T47D (cell line): ENCODE measurements around the gene NIBAN1.
"Not testable (repeated sequence)": the region's sequence is repeated elsewhere in the genome, so short reads cannot be mapped to it uniquely, and the experiment has no call there.

Experiments used
- DNase-seq, 2 experiments: peaks; one replicate each; pipeline versions ENCODE4 v3.0.0 to v3.0.0-alpha.2; 2011 to 2012; ENCODE audit warnings: low read depth in 1 of 2, low spot score in 1 of 2
- JUND ChIP-seq: IDR thresholded peaks from 2 replicates; pipeline ENCODE4 v1.6.1; 2012; ENCODE audit warnings: low read depth
- in situ Hi-C: cut with HindIII; loops from 2 replicates; pipeline ENCODE4 v1.10.0; 2016; ENCODE audit warnings: low sequenced_read_pairs, low pct_unique_long_range_greater_than_20kb

NIBAN1 gene

DNA sequence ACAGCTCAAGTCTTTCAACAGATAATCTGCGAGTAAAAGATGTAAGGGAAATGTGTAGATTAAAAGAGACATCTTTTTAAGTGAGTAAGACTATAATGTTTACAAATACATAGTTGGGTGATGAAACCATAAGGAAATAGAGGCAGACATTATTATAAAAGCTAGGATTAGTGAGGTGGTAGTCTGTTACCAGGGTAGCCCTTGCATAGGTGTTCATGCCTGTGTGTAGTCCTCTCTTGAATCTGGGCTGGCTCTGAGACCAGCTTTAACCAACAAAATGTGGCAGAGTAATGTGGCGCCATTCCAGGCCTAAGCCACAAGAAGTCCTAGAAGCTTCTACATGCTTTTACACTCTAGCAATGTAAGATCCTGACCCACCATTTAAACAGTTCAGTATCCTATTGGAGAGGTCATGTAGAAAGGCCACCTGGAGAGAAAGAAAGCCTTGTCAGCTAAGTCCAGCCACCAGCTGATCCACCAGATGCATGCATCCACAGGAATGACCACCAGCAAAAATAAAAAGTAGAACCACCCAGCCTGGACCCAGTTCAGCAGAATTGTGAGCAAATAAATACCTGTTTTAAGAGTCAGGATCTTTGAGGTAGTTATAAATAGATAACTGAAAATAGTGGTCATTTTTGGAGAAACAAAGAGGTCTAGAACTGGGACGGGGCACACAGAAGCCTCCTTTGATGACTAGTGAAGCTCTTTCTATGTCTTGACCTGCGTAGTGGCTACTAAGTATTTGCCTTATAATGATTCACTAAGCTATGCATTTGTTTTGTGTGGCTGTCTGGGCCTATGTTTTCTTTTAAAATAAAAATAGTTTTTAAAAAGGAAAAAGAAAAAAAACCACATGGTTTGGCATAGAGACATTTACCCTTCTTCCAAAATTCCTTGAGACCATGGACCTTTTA is 8.1 kb downstream of the NIBAN1 start:
- in situ Hi-C loops: no loop called here
- TF ChIP-seq JUND: no peak
- no peak for DNase-seq

DNA sequence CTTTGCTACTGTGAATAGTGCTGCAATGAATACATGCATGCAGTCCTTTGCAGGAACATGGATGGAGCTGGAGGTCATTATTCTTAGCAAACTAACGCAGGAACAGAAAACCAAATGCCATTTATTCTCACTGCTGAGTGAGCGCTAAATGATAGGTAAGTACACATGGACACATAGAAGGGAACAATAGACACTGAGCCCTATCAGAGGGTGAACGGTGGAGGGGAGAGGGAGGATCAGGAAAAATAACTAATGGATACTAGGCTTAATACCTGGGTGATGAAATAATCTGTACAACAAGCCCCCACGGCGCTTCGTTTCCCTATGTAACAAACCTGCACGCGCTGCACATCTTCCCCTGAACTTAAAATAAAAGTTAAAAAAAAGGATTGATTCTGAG is 8.9 kb downstream of the NIBAN1 start:
- no peak for TF ChIP-seq JUND
- in situ Hi-C loops: no loop called here
- no peak for DNase-seq

DNA sequence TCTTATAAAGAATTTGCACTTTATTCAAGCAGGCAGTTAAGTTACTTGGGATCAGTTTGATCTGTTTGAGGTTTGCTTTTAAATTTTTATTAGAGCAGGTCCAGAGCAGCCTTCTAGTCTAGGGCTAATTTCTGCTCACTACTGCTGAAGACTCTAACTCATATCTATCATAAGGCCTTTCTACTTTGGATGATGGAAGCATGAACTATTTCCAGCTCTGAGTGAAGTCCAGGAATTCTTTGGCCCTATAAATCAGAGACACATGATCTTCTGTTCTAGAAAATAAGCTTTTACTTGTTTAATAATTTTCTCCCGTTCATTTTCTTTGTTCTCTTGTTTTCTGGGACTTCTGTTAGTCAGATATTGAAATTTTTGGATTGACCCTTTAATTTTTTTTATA is 14.7 kb downstream of the NIBAN1 start:
- no peak for DNase-seq
- TF ChIP-seq JUND: no peak
- in situ Hi-C loops: no loop called here

DNA sequence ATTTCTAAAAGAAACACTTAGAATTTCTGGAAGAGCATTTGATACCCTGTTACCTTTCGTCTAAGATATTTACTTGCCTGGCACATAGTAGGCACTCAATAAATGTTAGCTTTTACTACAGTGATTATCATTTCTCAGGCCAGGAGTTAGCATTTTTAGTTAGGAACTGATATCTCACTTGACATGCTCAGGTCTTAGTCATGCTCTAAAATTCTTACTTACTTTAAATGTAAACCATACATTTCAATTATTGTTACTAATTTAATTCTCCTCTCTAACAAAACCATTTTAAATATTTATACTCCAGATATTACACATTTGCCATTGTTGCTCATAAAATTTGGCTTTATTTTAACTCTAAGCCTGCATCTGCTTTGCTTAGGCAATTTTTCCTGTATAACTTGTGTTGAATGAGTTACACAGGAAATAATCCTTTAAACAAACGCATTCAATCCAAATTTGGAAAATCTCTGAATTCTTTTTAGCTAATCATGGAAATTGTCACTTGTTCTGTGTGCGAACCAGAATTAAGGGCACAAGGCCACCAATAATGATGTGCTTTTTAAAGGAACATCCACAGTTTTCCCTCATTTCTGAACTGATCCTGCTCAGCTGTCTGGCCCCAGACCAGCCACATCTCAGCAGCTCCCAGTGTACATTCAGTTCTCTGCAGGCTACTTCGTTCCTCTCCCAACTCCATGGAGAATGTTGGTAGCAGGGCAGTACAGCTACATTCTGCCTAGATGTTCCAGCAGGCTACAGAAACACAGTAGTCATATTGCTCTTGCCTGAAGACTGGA is 15.6 kb downstream of the NIBAN1 start:
- in situ Hi-C loops: no loop called here
- TF ChIP-seq JUND: no peak
- DNase-seq: no peak

DNA sequence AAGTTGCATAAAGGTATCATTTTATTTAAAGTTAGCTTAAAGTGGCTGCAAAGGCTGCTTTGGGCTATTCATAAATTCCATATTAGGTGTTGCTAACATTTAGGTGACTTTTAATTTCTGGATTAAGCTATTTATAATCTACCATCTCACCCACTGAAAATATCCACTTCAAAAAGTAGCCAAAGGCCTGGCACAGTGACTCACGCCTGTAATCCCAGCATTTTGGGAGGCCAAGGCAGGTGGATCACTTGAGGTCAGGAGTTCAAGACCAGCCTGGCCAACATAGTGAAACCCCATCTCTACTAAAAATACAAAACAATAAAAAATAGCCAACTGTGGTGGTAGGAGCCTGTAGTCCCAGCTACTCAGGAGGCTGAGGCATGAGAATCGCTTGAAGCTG is 16.4 kb downstream of the NIBAN1 start:
- in situ Hi-C loops, DNase-seq: not testable (repeated sequence)

DNA sequence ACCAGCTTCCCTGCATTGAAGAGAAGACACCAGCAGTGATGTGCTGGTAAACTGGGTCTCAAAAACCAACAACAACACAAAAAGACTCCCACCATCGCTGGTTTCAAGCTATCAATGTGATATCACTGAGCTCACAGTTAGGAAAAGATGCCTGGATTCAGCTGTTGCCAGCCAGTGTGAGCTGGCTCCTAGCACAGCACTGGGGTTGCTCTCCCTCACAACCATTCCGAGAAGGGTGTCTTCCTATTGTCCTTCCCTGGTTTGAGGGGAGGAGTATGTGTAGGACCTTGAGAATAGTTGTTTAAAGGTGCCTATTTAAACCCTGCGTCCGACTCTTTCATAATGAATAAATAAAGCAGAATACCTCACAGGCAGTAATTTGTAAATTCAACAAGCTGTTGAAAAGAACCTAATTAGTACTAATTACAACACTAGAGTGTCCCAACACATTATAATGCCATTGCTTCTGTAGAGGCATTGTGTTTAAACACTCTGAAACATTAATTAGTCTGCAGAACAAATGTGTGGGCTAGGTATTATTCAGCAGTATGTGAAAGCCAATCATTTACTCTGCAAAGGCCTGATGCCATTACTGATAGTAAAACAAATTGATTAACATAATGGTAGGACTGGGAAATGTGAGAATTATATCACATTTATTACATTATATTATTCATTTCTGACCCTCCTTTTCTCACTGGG is 17.2 kb downstream of the NIBAN1 start:
- in situ Hi-C loops: no loop called here
- TF ChIP-seq JUND: no peak
- DNase-seq: no peak

DNA sequence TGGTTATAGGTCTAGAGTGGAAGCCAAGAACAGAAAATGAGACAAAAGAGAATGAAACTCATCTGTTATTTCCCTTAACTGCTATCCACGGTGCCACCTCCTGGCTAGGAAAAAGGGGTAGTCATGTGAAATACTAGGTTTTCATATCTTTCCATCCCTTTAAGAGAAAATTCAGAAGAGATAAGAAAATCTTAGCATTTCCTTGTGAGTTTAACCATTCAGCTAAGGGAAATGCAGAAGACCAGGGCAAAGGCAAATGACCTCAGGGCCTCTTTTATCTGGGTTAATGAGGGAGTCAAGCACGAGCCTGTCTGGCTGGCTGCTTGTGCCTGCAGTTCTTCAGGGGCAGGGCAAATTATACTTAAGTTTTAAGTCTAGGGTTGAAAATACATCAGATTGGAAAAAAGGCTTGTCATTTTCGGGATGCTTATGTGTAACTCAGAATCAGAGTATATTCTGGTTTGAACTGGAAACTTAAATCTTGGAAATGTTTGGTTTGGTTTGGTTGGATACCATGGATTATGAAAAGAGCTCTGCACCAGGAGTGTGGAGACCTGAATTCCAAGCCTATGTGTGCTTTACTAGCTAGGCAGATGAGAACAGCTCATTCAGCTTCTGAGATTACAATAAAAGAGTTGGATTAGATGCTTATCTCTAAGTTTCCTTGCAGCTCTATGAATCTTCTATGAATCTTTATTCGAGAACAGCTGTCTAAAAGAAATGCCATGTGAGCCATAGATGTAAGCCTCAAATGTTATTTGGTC is 19.9 kb downstream of the NIBAN1 start:
- peak in 1 of 2 experiments; percentile 39 for DNase-seq
- in situ Hi-C loops: no loop called here
- TF ChIP-seq JUND: no peak

DNA sequence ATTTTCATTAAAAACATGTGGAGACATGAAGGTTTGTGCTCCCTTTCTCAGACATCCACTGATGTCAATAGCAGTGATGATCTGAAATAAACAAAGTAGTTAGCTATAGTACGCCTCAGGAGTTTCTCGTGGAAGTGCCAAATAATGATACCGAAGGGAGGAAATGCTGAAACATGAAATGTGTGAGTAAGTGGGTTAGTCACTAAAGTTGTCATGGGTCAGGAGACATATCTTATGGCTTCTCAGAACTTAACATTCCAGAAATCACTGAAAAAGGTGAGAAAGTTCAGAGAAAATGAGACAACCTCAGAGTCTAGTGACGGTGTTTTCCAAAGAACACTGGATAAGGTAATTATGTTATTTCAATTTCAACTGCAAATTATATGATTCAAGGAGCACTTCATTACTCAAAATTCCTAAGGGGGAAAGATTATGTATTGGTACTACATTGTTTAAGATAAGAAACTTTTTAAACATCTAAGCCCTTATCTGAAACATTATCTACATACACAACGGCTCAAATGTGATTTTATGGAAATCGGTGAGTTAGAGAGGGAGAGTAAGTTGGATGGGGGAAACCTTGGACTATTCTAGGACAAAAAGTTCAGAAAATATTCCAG is 20.6 kb downstream of the NIBAN1 start:
- DNase-seq: no peak
- in situ Hi-C loops: no loop called here
- no peak for TF ChIP-seq JUND

DNA sequence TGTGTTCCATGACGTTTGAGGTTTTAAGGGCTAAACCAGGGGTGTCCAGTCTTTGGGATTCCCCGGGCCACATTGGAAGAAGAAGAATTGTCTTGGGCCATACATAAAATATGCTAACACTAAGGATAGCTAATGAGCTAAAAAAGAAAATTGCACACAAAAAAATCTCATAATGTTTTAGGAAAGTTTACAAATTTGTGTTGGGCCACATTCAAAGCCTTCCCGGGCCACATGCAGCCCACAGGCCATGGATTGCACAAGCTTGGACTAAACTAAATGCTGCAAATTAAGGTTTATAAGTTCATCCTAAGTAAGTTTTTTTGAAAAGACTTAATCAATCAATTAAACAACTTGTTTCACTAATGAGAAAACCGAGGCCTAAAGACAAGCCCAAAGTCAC is 21.9 kb downstream of the NIBAN1 start:
- TF ChIP-seq JUND: no peak
- in situ Hi-C loops: no loop called here

DNA sequence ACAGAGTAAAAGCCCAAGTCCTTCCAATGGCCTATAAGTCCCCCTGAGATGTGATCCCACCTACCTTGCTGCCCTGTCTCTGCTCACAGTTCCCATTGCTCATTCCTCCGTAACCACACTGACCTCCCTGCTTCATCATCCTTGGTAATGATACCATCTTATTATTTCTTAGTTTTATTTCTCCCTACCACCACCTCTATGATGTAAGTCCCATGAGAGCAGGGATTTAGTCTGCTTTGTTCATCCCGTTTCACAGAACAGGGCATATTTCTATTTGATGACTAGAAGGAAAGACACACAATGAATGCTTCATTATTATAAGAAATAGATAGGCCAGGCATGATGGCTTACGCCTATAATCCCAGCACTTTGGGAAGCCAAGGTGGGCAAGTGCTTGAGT is 22.5 kb downstream of the NIBAN1 start:
- in situ Hi-C loops: no loop called here
- no peak for TF ChIP-seq JUND

More for the DNA sequence above, 21.9 kb downstream of the NIBAN1 start:
- no peak for DNase-seq

DNA sequence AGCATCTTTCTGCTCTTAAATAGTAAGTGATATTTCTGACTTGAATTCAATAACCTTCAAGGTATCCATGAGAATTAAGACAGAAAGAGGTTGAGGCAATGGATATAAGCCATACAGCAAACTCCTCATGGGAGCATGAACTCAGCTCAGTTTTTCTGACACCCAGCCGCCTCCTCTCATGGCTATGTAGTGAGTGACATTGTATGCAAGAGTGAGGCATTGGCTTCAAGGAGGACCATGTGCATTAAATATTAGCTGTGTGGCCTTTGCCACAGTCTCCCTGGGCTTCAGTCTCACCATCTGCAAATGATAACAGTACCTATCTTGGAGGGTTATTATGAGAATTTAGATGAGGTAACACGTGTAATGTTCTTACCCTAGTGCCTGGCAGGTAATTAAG is 23.4 kb downstream of the NIBAN1 start:
- DNase-seq: no peak
- in situ Hi-C loops: no loop called here
- no peak for TF ChIP-seq JUND

More for the DNA sequence above, 22.5 kb downstream of the NIBAN1 start:
- DNase-seq: no peak

DNA sequence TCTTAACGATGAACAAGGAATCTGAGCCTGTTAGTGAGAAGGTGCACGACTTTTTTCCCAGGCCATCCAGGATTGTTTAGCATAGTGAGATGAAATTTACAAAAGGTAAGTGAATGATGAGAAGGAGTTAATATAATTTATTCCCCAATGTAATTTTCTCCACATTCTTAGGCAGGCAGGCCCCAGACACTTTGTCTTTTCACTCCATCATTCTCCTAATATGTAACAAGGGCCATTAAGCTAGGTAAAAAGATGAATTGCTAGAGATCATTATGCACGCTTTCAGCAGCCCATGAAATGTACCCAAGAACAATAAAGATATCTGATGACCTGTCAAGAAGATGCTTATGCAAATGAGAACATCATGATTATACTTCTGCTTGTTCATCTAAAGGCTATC is 24.1 kb downstream of the NIBAN1 start:
- in situ Hi-C loops: no loop called here
- DNase-seq: no peak
- TF ChIP-seq JUND: no peak
